MM.1S (cell line): Measurements from ENCODE around the gene LSMEM2.

Experiments used
- DNase-seq: peaks from one replicate; pipeline ENCODE4 v3.0.0-alpha.2; 2015
- H2AFZ ChIP-seq: fragments of 300-600 bp; sonication (generic); 2 replicates; pipeline ENCODE4 v1.6.0; 2016; ENCODE audit warnings: antibody characterized with exemption, low read length
- H3F3A ChIP-seq: fragments of 300-600 bp; sonication (generic); 2 replicates; pipeline ENCODE4 v1.6.1; 2016; ENCODE audit warnings: mild to moderate bottlenecking, antibody characterized with exemption, low read length, moderate library complexity, mixed read lengths; ENCODE audit not compliant: insufficient read depth
- H3K27ac ChIP-seq: fragments of 300-600 bp; sonication (generic); 2 replicates; pipeline ENCODE4 v1.5.1; 2016; ENCODE audit warnings: mild to moderate bottlenecking, low read length
- H3K27me3 ChIP-seq: fragments of 300-600 bp; sonication (generic); replicated peaks from 2 replicates; pipeline ENCODE4 v1.6.0; 2016; ENCODE audit warnings: low read length; ENCODE audit not compliant: insufficient read depth
- H3K36me3 ChIP-seq: fragments of 300-600 bp; sonication (generic); replicated peaks from 2 replicates; pipeline ENCODE4 v1.6.1; 2016; ENCODE audit warnings: mild to moderate bottlenecking, low read length, mixed read lengths; ENCODE audit not compliant: insufficient read depth
- H3K4me1 ChIP-seq: fragments of 300-600 bp; sonication (generic); 2 replicates; pipeline ENCODE4 v1.6.1; 2016; ENCODE audit warnings: low read length, mixed read lengths
- H3K4me2 ChIP-seq: fragments of 300-600 bp; sonication (generic); 2 replicates; pipeline ENCODE4 v1.6.0; 2016; ENCODE audit warnings: low read depth, low read length
- H3K4me3 ChIP-seq: fragments of 300-600 bp; sonication (generic); 2 replicates; pipeline ENCODE4 v1.5.1; 2016; ENCODE audit warnings: low read length, mixed read lengths
- H3K79me2 ChIP-seq: fragments of 300-600 bp; sonication (generic); 2 replicates; pipeline ENCODE4 v1.6.1; 2016; ENCODE audit warnings: mixed run types, low read length, mixed read lengths
- H3K9ac ChIP-seq: fragments of 300-600 bp; sonication (generic); 2 replicates; pipeline ENCODE4 v1.6.1; 2016; ENCODE audit warnings: low read length, mixed read lengths
- H3K9me2 ChIP-seq: fragments of 300-600 bp; sonication (generic); replicated peaks from 2 replicates; pipeline ENCODE4 v1.6.1; 2016; ENCODE audit warnings: mild to moderate bottlenecking, low read length, mixed read lengths; ENCODE audit not compliant: insufficient read depth
- H3K9me3 ChIP-seq: fragments of 300-600 bp; sonication (generic); replicated peaks from 2 replicates; pipeline ENCODE4 v1.6.1; 2016; ENCODE audit warnings: mild to moderate bottlenecking, low read length, mixed read lengths; ENCODE audit not compliant: insufficient read depth
- H4K20me1 ChIP-seq: fragments of 300-600 bp; sonication (generic); 2 replicates; pipeline ENCODE4 v1.6.1; 2016; ENCODE audit warnings: mild to moderate bottlenecking, low read length, moderate library complexity, mixed read lengths; ENCODE audit not compliant: insufficient read depth
- EZH2 ChIP-seq: fragments of 300-600 bp; sonication (generic); optimal IDR thresholded peaks from 2 replicates; pipeline ENCODE3; 2017; ENCODE audit warnings: low read depth, mild to moderate bottlenecking, antibody characterized with exemption, low read length, mixed read lengths
- EZH2phosphoT487 ChIP-seq: fragments of 300-600 bp; sonication (generic); IDR thresholded peaks from 2 replicates; pipeline ENCODE4 v1.6.1; 2018; ENCODE audit warnings: antibody characterized with exemption, low read length
- TF ChIP-seq, protein P1 (sequence below): fragments of 300-600 bp; sonication (generic); IDR thresholded peaks from 2 replicates; pipeline ENCODE4 v1.5.1; 2016; ENCODE audit warnings: antibody characterized with exemption, low read length, mixed read lengths

LSMEM2 gene

DNA sequence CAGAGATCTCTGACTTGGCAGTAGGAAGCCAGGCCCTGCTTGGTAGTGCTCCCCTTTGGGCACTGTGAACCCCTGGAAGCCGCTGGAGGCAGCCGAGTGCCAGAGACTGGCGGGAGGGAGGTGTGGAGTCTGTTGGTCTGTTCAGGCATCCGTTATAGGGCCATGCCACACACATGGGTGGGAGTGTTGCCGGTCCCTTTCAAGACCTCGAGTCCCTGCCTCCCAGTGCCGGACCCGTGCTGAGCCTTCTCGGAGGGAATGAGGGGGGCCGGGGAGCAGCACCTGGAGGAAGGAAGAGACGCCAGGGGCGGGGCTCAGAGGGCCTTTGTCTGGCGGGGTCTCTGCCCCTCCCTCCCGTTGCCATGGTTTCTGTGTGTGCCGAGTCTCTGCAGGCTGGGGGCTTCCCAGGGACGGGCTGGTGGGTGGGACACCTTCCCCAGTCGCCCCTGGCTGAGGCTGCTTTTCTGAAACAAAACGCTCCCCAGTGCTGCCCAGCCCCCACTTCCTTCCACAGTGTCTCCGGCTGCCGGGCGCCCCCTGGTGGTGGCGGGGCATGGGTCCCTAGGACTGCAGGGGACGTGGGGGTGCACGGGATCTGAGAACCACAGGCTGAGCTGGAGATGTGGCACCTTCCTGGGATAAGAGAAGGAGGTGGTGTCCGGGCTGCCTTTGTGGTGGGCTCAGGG lies 32.9 kb upstream of the LSMEM2 start:
- Histone ChIP-seq H3K27me3 (no peaks in the 10 kb centered on the region), H4K20me1 (peaks cover 9% of the 10 kb centered on the region; the same call in 1 of the 2 replicates), H3K9me3 (no peaks in the 10 kb centered on the region), H3K4me3 (peak overlapping the region; percentile 52), H3K9me2 (no peaks in the 10 kb centered on the region), H3K4me1 (peaks cover 13% of the 10 kb centered on the region), H3K4me2 (peak overlapping the region; percentile 74), H3K9ac (peak overlapping the region; percentile 47; the same call in 1 of the 2 replicates), H3K79me2 (peaks cover 94% of the 10 kb centered on the region), H3K27ac (peak overlapping the region; percentile 81), H2AFZ (peak overlapping the region; percentile 12), H3K36me3 (no peaks in the 10 kb centered on the region), H3F3A (peaks cover 21% of the 10 kb centered on the region)
- TF ChIP-seq, protein P1, sequence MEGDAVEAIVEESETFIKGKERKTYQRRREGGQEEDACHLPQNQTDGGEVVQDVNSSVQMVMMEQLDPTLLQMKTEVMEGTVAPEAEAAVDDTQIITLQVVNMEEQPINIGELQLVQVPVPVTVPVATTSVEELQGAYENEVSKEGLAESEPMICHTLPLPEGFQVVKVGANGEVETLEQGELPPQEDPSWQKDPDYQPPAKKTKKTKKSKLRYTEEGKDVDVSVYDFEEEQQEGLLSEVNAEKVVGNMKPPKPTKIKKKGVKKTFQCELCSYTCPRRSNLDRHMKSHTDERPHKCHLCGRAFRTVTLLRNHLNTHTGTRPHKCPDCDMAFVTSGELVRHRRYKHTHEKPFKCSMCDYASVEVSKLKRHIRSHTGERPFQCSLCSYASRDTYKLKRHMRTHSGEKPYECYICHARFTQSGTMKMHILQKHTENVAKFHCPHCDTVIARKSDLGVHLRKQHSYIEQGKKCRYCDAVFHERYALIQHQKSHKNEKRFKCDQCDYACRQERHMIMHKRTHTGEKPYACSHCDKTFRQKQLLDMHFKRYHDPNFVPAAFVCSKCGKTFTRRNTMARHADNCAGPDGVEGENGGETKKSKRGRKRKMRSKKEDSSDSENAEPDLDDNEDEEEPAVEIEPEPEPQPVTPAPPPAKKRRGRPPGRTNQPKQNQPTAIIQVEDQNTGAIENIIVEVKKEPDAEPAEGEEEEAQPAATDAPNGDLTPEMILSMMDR, result peak; percentile 93
- no peak for TF ChIP-seq EZH2phosphoT487
- TF ChIP-seq EZH2, result no peak
- DNase-seq, result peak; percentile 85

DNA sequence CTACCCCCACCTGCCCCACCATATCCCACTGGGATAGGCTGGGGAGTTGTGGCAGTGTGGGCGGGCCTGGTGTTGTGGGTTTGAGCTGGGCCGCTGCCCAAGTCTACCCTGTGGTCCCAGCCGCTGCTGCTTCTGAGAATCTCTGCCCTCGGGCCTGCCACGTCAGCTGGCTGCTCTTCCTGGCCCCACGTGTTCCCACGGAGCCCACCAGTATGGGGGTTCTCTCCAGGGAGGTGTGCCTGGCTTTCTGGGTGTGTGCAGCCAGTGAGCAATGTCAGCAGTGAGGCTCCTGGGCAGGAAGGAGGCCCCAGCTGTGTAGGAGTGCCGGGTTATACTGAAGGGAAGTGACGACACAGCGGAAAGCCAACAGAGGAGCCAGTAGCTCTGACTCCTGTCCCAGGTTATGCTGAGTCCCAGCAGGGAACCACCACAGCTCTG lies 32.4 kb upstream of the LSMEM2 start:
- peaks cover 9% of the 10 kb centered on the region; the same call in 1 of the 2 replicates for H4K20me1 ChIP-seq
- peak; percentile 85 for DNase-seq

DNA sequence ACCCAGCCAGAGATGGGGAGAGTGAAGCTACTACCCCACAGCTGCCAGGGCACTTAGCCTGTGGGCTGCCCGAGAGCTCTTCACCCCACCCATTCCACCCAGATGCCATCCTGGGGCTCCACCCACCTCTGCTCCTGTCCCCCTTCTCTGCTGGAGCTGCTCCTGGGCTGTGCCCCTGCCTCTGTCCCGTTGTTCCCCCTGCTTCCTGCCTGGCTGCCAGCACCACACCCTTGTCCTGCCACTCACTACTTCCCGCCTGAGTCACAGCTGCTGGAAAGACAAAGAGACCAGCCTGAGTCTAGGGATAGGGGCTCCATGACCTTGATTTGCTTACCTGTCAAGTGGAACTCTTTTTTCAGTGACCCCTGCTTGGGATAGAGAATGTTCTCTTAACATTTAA lies 30.5 kb upstream of the LSMEM2 start:
- DNase-seq, result no peak
- Histone ChIP-seq H3K4me1 (peaks cover 13% of the 10 kb centered on the region), H4K20me1 (peaks cover 9% of the 10 kb centered on the region; the same call in 1 of the 2 replicates), H2AFZ (no peak overlapping the region), H3K9me2 (no peaks in the 10 kb centered on the region), H3K79me2 (peaks cover 83% of the 10 kb centered on the region), H3K27me3 (no peaks in the 10 kb centered on the region), H3K9ac (no peak overlapping the region), H3K4me3 (no peak overlapping the region), H3K36me3 (no peaks in the 10 kb centered on the region), H3F3A (peaks cover 21% of the 10 kb centered on the region), H3K4me2 (no peak overlapping the region), H3K27ac (no peak overlapping the region), H3K9me3 (no peaks in the 10 kb centered on the region)
- TF ChIP-seq EZH2 (no peak), EZH2phosphoT487 (no peak)
- TF ChIP-seq, protein P1, result no peak

More for the DNA sequence above, 32.4 kb upstream of the LSMEM2 start:
- H3K9me2 ChIP-seq, result no peaks in the 10 kb centered on the region
- H3K4me1 ChIP-seq, result peaks cover 13% of the 10 kb centered on the region
- peak overlapping the region; percentile 12 for H2AFZ ChIP-seq
- peak overlapping the region; percentile 81 for H3K27ac ChIP-seq
- H3K9me3 ChIP-seq, result no peaks in the 10 kb centered on the region
- TF ChIP-seq EZH2 (no peak), EZH2phosphoT487 (no peak)
- TF ChIP-seq, protein P1, result no peak
- no peaks in the 10 kb centered on the region for H3K36me3 ChIP-seq
- peaks cover 94% of the 10 kb centered on the region for H3K79me2 ChIP-seq
- H3F3A ChIP-seq, result peaks cover 21% of the 10 kb centered on the region
- peak overlapping the region; percentile 74 for H3K4me2 ChIP-seq
- H3K4me3 ChIP-seq, result peak overlapping the region; percentile 52
- H3K27me3 ChIP-seq, result no peaks in the 10 kb centered on the region
- H3K9ac ChIP-seq, result peak overlapping the region; percentile 47; the same call in 1 of the 2 replicates
